HG03280 (cell line): Measurements from ENCODE around the gene UBAC2.

ENCODE experiments used
- ATAC-seq: cut with Tn5 transposase; IDR thresholded peaks from one replicate; pipeline ENCODE4 v1.9.1; 2021; ENCODE audit warnings: mild to moderate bottlenecking, moderate library complexity; ENCODE audit not compliant: unreplicated experiment

The UBAC2 gene

GRCh38 chr13:99352351-99353245 is 151.9 kb downstream of the UBAC2 start:
- no peak for ATAC-seq

GRCh38 chr13:99353246-99353600 is 152.6 kb downstream of the UBAC2 start:
- ATAC-seq = no peak

GRCh38 chr13:99353836-99354235 is 153.2 kb downstream of the UBAC2 start:
- ATAC-seq = no peak

GRCh38 chr13:99354371-99354951 is 153.8 kb downstream of the UBAC2 start:
- no peak for ATAC-seq

GRCh38 chr13:99355267-99356011 is 154.8 kb downstream of the UBAC2 start:
- ATAC-seq = no peak

GRCh38 chr13:99356012-99356261 is 155.3 kb downstream of the UBAC2 start:
- ATAC-seq = peak; percentile 0

GRCh38 chr13:99356262-99357091 is 155.8 kb downstream of the UBAC2 start:
- ATAC-seq = peak; percentile 70

- peak; percentile 25 for ATAC-seq
Measured at GRCh38 chr13:99357131-99357596, 156.5 kb downstream of the UBAC2 start.

GRCh38 chr13:99357941-99358340 is 157.3 kb downstream of the UBAC2 start:
- ATAC-seq = no peak

- no peak for ATAC-seq
Measured at GRCh38 chr13:99359528-99359927, 158.9 kb downstream of the UBAC2 start.

GRCh38 chr13:99360696-99361095 is 160.0 kb downstream of the UBAC2 start:
- ATAC-seq = no peak

- no peak for ATAC-seq
Measured at GRCh38 chr13:99361197-99361596, 160.5 kb downstream of the UBAC2 start.

- no peak for ATAC-seq
Measured at GRCh38 chr13:99362362-99362761, 161.7 kb downstream of the UBAC2 start.

GRCh38 chr13:99363391-99363790 is 162.7 kb downstream of the UBAC2 start:
- ATAC-seq = no peak

- ATAC-seq = peak; percentile 52
Measured at GRCh38 chr13:99363949-99364348, 163.3 kb downstream of the UBAC2 start.

GRCh38 chr13:99366075-99366987 is 165.7 kb downstream of the UBAC2 start:
- ATAC-seq = peak; percentile 45

- no peak for ATAC-seq
Measured at GRCh38 chr13:99367106-99367616, 166.5 kb downstream of the UBAC2 start.

GRCh38 chr13:99367663-99368448 is 167.2 kb downstream of the UBAC2 start:
- ATAC-seq = no peak
